ENCODE results near the gene SPOCK1.

Gene SPOCK1

DNA sequence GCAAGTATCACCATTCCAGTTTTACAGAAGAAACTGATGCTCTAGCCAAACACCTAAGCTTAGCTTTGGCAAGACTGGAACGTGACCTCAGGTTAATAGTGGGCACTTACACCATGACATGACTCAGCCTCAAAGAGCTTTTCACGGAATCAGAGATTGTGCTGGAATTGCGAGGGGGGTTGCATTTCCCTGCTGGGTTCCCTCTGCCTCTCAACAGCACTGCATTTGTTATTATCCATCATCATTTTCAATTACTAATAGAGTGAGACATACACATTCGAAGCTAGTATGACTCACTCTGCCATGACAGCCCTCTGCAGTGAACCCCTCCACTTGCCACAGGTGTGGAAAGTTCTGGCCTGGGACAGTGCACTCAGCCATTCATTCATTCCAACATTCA is 8.0 kb downstream of the SPOCK1 start:
- no peak for DNase-seq

DNA sequence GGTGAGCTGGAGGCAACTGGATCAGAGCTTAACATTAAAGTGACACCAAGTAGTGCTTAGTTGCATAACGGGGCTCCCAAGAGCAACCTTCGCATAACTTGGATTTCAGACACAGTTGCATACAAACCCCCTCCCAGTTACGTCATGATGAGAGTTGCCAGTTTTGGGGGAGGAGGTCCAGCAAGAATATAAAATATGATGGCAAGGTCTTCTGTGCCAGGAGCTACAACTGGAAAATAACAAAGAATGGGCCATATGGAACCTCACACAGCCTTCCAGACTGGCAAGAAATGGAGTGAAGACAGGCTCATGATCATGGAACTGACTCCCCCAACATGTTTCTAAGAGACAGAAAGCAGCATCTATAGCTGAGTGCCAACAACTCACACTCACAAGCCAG is 8.5 kb downstream of the SPOCK1 start:
- no peak for DNase-seq

DNA sequence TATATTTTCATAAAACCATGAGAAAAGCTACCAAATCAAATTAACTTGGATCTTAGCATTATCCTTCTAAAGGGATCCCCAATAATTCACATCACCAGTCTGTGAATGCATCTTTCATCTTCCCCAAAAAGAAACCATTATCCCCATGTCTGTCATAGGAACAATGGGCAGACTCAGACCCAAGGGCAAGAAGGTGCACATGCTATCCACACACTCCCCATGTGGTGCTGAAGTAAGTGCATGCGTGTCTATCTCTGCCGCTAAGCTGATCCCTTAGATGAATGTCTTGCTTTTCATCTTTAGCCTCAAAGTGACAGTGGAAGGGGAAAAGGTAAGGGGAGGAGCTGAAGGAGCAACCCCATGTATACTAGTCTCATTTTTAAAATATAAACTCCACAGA is 10.2 kb downstream of the SPOCK1 start:
- no peak for DNase-seq

DNA sequence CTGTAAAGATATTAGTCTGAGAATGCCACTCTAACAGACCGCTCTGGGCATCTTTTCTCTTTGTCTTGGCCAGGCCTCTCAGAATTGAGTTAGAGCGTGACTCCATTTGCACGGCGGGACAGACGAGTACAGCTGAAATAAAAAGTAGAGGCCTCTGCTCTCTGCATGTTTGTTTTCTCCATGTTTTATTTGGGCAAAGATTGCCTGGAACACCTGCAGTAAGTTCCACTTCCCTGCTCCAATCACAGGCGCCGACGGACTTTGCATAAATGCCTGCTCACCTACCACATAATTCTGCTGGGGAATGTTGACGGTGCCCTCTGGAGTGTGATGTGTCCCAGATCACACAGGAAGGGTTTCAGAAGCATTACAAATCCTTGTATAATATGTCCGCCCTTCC is 10.6 kb downstream of the SPOCK1 start:
- DNase-seq = no peak

DNA sequence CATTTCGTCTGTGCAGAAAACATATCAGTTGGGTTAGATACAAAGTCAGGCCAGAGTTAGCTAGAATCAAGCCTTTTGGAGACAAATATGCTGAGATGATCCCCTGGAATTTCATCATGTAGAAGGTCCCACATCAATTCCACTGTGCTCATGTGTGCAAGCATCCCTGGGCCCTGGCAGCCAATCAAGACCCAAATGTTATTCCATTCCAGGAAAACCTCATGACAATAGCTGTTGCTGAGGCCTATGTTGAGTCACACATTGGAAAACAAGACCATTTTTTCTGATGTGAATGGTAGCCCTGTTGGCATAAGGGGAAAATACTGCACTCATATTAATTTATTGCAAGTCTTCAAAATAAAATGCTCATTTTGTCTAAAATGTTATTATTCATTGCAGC is 11.5 kb downstream of the SPOCK1 start:
- DNase-seq = no peak

DNA sequence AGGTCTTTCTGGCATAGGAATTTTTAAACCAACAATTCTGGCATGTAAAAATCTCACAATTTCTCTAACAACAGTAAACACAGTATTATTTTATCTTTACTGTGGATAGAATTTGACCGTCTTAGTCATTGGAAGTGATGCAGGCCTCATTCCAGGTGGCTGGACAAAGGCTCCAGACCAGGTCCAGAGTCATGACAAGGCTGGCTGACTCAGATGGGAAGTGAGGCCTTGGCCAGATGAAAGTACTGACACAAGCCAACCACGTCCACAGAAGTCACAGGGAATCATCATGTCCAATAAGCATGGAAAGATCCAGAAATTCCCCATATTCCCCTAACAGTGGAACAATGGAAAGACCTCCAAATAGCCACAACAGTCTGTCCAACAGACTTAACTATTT is 12.4 kb downstream of the SPOCK1 start:
- no peak for DNase-seq

DNA sequence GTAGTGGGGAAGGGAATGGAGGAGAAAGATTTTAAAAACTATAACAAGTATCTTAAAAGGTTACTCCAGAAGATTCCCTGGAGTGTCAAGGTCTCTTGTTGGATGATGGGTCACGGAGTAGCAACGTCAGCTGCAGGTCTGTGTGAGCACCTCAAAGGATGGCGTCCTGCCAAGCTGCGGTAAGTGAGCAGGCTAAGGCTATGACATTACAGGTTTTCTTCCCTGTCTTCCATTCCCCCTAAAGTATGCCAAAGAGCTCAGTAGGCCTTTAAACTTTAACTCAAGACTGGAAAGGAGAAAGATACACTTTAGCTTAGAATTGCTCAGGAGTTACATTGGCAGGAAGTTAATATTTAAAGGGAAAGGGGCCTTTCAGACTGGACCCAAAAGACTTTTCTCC is 17.5 kb downstream of the SPOCK1 start:
- DNase-seq = no peak

DNA sequence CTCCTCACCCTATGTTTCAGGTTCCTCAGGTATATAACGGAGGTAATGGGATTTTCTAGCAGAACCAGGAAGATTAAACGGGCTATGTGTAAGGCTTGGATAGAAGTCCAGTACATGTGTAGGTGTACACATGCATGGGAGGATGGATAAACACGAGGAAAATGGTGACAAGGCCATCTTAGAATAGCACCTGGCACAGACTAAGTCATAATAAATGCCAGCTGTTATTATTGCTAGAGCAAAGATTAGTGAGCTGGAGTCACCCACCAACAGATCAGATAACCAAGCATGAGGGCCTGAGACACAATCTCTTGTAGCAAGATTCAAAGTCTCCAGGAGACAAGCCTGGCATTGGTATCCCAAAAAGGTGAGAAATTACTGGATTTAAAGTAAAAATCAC is 21.1 kb downstream of the SPOCK1 start:
- DNase-seq = no peak

DNA sequence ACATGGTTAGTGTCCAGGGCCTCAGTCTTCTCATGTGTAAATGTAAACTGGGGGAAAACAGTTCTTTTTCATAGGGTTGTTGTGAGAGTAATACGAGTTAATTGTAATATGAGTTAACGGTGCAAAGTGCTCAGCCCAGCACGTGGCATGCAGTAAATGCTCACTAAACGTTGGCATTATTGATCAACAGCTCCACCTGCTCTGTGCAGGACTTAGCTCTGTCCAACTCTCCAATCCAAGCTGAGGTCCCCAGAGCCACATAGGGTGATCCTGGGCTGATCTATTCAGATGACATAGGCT is 28.3 kb downstream of the SPOCK1 start:
- no peak for DNase-seq

DNA sequence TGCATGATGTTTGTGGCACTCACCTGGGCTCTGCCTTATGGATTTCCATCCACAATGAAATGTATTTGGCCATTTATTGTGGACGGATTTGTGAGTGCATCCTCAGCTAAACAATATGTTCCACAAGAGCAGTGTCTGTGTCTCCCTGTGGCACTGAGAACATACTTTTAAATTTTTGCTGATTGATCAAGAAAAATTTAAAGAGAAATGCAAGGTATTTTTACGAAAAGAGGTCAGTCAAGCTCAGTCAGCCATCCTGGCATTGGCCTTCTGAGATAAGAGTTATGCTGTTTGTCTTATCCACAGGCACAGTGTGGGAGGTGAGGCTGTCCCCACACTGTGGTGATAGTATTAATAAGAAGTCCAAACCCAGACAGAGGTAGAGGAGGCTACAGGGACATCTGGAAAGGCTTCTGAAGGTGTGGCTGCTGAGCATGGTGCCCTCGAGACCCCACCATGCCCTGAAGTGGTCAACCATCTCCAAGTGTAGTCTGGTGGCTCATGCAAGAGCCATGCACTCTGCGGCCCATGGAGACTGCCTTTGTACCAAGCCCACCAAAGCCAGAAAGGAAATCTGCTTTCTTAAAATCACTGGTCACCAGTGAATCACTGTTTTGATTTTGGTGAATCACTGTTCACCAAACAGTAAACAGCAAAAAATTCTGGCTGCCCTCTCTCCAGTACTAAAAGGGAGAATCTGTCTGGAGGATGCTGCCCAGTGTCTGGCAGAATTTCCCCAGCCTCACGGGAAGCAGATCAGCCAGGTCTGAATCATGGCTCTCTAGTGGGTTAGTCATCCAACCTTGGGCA is 28.8 kb downstream of the SPOCK1 start:
- DNase-seq = no peak

DNA sequence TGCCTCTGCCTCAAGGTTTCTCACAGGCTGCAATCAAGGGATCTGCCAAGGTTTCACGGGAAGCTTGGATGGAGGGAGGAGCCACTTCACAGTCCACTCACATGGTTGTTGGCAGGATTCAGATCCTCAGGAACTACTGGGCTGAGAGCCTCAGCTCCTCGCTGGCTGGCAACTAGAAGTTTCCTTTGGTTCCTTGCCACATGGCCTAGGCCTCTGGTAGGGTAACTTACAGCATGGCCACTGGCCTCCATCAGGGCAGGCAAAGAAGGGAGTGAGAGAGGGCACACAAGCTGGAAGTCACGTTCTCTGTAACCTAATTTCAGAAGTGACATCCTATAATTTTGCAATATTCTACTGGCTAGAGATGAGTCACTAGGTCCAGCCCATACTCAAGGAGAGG is 32.2 kb downstream of the SPOCK1 start:
- DNase-seq = no peak

DNA sequence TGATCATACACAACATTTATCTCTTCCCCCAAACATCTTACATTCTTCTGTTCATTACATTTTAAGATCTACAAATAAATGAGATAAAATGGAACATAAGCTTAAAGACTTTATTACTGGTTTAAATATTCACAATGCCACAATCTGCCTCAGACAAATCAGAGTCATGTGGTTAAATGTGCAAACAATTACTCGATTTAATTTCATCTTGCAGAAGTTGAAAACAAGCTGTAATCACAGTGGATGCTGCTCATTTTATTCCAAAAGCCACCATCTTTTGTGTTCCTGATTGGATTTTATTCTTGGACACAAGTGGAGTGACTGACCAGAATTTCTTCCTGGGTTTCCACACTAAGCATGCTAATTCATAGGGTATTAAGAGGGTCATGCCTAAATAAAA is 33.2 kb downstream of the SPOCK1 start:
- no peak for DNase-seq

DNA sequence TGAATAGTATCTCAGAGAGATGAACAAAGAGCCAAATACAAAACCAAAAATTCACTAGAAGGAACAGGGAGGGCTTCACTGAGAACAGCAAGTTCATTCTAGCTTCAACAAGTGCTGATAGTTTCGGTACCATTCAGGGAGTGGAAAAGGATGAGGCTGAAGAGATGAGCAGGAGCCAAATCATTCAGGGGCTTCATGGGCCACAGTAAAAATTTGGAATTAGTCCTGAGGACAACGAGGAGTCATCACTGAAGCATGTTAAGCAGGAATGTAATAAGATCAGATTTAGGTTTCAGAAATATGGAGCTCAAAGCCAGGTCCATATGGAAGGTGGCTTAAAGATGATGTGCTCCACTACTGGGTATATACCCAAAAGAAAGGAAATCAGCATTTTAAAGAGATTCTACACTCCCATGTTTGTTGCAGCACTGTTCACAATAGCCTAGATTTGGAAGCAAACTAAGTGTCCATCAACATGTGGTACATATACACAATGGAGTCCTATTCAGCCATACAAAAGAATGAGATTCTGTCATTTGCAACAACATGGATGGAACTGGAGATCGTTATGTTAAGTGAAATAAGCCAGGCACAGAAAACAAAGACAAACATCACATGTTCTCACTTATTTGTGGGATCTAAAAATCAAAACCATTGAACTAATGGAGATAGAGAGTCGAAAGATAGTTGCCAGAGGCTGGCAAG is 36.2 kb downstream of the SPOCK1 start:
- DNase-seq = no peak

DNA sequence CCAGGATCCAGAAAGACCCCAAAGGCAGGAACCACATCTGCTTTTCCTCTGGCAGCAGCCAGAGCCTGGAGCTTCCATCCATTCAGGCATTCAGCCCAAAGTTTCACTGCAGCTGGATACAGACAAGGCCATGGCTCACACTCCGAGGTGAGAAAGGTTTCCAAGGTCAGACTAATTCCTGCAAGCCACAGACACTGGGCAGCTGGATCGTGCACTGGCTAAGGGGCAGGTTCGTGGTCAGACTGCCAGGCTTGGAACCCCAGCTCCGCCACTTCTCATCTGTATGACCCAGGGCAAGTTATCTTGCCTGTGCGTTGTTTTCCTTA is 36.9 kb downstream of the SPOCK1 start:
- DNase-seq = no peak

DNA sequence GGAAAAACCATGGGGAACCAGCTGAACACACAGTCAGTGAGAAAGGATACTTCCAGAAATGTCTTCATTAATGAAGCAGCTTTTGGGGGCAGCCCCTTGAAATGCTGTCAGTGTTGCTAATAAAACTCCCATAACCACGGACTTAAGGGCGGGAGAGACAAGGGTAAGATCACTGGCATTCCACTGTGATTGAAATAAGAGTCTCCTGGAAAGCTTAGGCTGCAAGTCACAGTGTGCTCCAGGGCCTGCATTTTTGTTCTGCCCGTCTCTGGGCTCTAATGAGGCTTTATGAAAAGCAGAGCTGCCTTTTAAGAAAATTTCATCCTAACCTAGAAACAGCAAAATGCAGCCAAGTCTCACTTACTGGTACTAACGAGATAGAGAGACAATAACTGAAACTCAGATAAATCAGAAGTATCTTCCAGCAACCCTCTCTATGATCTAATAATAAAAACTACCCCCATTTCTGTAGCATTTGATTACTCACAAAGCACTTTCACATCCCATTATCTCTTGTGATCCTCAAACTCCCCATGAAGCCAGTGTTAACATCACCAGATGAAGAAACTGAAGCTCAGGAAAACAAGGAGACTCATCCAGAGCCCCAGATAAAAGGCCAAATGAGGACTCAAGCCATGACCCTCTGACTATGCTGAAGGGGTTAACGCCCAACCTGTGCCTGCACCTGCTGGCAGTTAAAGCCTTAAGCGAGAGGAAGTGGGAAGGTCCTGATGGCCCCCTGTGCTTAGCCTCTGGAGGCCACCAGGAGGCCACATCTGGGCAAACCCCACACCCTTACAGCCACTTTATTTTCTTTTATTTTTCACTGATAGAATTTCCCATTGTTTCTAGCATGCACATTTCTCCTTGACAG is 37.5 kb downstream of the SPOCK1 start:
- DNase-seq = no peak

DNA sequence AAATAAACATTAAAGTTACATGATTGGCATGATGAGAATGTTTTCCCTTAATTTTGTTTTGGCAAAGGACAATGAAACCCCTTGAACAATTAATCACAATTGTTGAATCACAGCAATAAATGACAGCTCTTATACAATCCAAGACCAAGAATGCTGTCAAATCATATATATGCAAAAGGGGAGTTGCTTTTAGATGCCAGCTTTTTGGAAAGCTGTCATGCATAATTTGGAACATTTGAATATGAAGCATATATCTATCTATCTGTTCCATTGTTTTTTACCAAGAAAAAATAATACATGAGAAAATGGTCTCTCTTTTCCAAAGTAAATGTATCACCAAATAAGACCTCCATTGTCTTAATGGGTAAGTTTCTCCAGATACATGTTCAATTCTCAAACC is 44.5 kb downstream of the SPOCK1 start:
- no peak for DNase-seq

DNA sequence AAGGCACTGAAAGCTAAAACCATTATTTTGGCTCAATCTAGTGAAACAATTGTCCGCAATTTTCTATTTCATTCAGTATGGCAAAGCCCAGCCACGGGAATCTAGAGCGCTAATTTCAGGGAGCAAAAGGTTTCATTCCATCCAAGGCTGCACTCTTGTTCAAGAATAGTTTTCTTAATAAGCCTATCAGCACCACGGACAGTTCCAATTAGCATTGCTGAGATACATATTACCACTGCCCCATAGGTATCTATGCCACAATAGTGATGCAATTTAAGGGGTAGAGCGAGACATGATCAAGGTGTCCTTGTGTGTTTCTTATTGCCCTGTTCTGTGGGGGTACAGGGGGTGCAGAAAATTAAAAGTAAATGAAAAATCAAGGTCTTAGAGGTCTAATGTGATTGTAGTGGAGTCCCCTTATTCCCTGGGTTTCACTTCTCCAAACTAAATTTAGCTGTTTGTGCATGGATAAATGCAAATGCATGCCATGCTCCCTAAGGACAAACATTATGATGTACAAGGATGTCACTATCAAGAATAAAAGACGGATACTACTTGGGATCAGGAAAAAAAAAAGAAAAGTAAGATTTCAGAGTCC is 45.5 kb downstream of the SPOCK1 start:
- no peak for DNase-seq

DNA sequence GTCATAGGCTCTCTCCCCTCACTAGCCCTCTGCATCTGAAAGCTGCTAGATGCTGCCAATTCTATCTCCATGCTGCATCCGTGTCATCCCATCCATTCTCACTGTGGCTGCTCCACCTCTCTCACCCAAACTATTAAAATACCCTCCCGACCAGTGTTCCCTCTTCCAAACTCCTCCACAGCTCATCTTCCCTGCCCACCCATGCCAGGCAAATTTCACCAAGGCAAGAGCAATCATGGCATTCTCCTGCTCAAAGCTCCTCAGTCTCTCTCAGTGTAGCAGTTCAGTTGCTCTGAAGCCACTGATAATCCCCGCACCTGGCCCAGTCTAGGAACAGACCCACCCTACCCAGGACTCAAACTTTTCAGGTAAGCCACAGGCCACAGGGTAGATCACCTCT is 48.4 kb downstream of the SPOCK1 start:
- no peak for DNase-seq

DNA sequence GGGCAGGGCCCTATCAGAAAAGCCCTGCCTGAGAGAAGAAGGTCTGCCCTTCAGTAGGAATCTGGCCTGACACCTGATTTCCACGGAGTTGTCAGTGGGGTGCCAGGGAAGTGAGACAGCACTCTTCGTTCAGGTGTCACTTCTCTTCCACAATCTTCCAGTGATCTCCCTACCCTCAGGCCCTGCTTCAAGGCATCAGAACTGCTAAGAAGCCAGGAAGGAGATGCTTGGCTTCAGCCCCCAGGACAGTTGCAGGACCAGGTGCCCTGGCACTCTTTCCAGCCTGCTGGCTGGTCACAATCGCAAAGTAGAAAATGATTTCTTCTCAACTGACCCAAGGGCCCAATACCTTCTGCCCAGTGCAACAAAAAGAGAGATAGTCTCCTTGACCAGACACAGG is 50.3 kb downstream of the SPOCK1 start:
- no peak for DNase-seq

DNA sequence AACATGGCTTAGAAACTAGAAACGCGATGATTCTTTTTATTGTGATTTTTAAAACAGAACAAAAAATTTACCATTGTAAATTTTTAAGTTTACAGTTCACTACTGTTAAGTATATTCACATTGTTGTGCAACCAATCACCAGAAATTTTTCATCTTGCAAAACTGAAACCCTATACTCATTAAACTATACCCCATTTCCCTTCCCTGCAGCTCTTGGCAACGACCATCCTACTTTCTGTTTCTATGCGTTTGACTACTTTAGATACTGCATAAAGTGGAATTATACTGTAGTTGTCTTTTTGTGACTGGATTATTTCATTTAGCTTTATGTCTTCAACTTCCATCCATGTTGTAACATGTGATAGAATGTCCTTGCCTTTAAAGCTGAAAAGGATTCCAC is 52.5 kb downstream of the SPOCK1 start:
- DNase-seq = no peak

DNA sequence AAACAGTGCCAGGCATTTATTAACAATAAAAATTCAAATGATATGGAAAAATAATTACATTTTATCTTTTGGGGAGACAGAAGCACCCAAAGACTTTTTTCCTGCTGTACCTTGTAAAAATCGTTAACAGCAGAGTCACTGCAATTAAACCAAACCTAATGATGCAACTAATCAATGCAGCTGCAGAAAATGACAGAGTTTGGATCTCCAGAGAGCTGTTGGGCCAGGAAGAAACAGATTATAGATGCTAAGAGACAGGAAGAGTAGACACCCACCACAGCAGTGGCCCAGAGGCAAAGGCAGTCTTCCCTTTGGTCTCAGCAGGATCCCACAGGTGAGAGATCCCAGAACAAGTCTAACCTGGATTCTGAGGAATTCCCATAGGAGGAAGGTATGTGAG is 53.0 kb downstream of the SPOCK1 start:
- no peak for DNase-seq

DNA sequence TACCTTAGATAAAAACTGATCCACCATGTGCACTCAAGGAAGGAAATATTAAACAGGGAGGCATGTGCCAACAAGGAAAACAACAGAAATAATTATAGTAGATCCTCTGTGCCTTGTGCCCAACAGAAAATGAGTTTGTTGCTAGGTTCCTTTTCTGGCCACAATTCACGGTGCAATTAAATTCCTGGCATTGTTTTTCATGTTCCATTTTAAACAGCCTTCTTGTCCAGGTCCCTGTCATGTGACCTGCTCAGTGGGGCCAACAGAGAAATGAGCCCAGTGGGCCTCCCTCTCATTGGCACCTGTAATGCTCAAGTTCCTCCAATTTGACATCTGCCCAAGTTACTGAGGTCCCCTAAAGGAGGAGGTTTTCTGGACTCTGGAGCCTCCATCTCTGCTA is 56.5 kb downstream of the SPOCK1 start:
- DNase-seq = no peak

DNA sequence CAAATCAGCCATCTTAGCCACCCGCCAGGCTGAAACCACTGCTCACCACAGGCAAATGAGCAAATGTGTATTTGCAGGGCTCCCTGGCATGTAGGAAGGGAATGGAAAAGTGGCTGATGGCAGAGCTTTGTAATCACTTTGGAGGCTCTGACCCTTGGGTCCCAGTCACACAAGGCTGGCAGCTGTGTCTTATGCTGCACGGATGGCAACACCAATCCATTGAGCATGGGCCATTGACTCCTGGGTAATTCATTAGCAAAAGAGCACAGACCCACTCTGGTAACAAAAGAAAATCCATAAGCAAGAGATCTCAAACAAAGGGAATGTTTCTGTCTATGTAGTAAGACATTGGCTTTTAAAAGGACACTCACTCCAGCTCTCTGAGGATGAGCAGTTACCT is 57.6 kb downstream of the SPOCK1 start:
- DNase-seq = no peak

DNA sequence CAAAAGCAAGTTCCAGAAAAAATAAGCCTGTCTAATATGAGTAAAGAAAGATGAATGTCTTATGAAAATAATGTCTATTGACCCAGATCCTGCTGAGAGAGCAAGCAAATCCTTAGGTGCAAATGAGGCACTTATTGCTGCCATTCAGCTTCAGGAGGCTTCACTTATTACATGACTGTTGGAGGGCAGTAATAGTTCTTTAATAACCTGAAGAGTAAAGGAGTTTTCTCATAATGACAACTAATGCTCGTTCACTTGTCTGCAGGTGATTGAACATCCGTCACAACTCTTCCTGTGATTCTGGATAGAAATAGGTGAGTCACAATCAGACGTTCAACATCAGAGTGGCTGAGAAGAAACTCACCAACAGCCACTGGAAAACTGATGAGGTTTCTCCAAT is 58.3 kb downstream of the SPOCK1 start:
- DNase-seq = no peak
